ENCODE measurements around the gene ANKRD34A. TPM values are rescaled to one million over a fixed set of nuclear protein-coding genes. Genes with fewer than 3 reads are reported as not detected.

The ANKRD34A gene
- total and polyA plus RNA-seq, 2 of the 8 experiments (the other 6 are each of a cell fraction or from before 2014, with no cell fraction given) = 0.15 to 0.20 TPM

GRCh38 chr1:145952903-145953302 lies 11.5 kb downstream of the ANKRD34A start:
- Histone ChIP-seq H2BK5ac (ENCODE audit: low read depth, low read length) (no peak overlapping the region), H2BK120ac (replicated peaks; ENCODE audit: low read depth, low read length) (no peak overlapping the region), H3K79me2 (ENCODE audit: control insufficient read depth in 1 of 2, insufficient read depth in 2 of 2, low read length in 2 of 2) (no peaks in the 10 kb centered on the region), H3K23ac (ENCODE audit: insufficient read length) (no peak overlapping the region), H3K79me1 (ENCODE audit: low read depth, low read length) (no peaks in the 10 kb centered on the region), H2BK20ac (ENCODE audit: low read length) (no peak overlapping the region), H3K4ac (replicated peaks; ENCODE audit: insufficient read length, low read depth, low read length) (no peak overlapping the region), H2AK5ac (ENCODE audit: low read depth, low read length) (no peak overlapping the region), H3K4me3 (ENCODE audit: extremely low read depth in 1 of 4, insufficient read depth in 2 of 4, low read depth in 3 of 4, low read length in 4 of 4) (no peak overlapping the region), H3K9me3 (ENCODE audit: insufficient read depth in 2 of 2, low read depth in 1 of 2, low read length in 1 of 2) (no peaks in the 10 kb centered on the region), H3K36me3 (ENCODE audit: control insufficient read depth in 2 of 4, insufficient read depth in 4 of 4, low read length in 3 of 4) (no peaks in the 10 kb centered on the region), H4K20me1 (replicated peaks in 1 of 2; ENCODE audit: control insufficient read depth in 1 of 2, insufficient read depth in 2 of 2, low read length in 2 of 2) (no peaks in the 10 kb centered on the region), H3K14ac (ENCODE audit: insufficient read length) (no peak overlapping the region), H3K56ac (replicated peaks; ENCODE audit: insufficient read length, low read depth, low read length) (no peak overlapping the region), H3K9ac (replicated peaks in 1 of 4; ENCODE audit: extremely low read depth in 1 of 4, low read depth in 3 of 4, low read length in 3 of 4) (no peak overlapping the region), H3K27ac (ENCODE audit: low read depth, low read length) (no peak overlapping the region), H3K4me1 (replicated peaks in 1 of 4; ENCODE audit: control insufficient read depth in 3 of 4, insufficient read depth in 4 of 4, low read length in 3 of 4) (peaks cover 0 to 2% (median 0%) of the 10 kb centered on the region in 4 experiments; a peak in 1 of 7 replicates), H4K8ac (ENCODE audit: extremely low read depth, insufficient read depth, low read length) (no peak overlapping the region), H4K5ac (ENCODE audit: insufficient read length, low read depth, low read length) (no peak overlapping the region), H4K91ac (replicated peaks; ENCODE audit: insufficient read length, low read length) (no peak overlapping the region), H2BK15ac (ENCODE audit: low read length) (no peak overlapping the region), H2AFZ (ENCODE audit: low read length) (no peak overlapping the region), H3K4me2 (ENCODE audit: insufficient read depth in 1 of 2, low read depth in 2 of 2, low read length in 2 of 2) (no peak overlapping the region), H3K23me2 (ENCODE audit: low read depth, low read length) (peaks cover 3% of the 10 kb centered on the region), H3K18ac (ENCODE audit: extremely low read depth, low read length) (no peak overlapping the region), H3K27me3 (replicated peaks in 1 of 4; ENCODE audit: control insufficient read depth in 3 of 4, extremely low read depth in 1 of 4, insufficient read depth in 3 of 4, low read length in 3 of 4) (peaks cover 0 to 25% (median 16%) of the 10 kb centered on the region in 4 experiments; a peak in 6 of 7 replicates), H2BK12ac (ENCODE audit: low read depth, low read length) (no peak overlapping the region)
- 94% methylated on average over 3 of the region's 3 CpGs; no CpG with 5 or more reads in 1 of the 2 experiments for WGBS, 2 experiments (ENCODE audit: extremely low coverage in 1 of 2, insufficient coverage in 1 of 2, insufficient read length in 1 of 2, insufficient replicate concordance in 2 of 2, low coverage in 1 of 2, low lambda C conversion rate in 2 of 2, missing lambda C conversion rate in 1 of 2)
- FAIRE-seq (no peak), DNase-seq (ENCODE audit: low read depth in 1 of 2, low spot score in 2 of 2) (no peak)
- ChIA-PET CTCF (ENCODE audit: partially characterized antibody) (interaction anchor here (1.0 kb wide), 1 partner anchor 53 kb away, joined by 3 read pairs; no protein-coding TSS in a partner anchor), POLR2A (ENCODE audit: partially characterized antibody) (interaction anchor here (2.2 kb wide), 1 partner anchor 11 kb away, joined by 6 read pairs; the partner anchor contains the start of genes ANKRD34A and POLR3GL)
- TF ChIP-seq SAP30 (IDR thresholded peaks at IDR 0.05; ENCODE audit: insufficient read depth, insufficient replicate concordance, low read length) (no peak), RXRA (IDR thresholded peaks at IDR 0.05; ENCODE audit: insufficient read depth, low read depth, low read length) (no peak), ZNF274 (IDR thresholded peaks at IDR 0.05; ENCODE audit: borderline replicate concordance, extremely low read depth, low read length) (no peak), SUZ12 (IDR thresholded peaks at IDR 0.05; ENCODE audit: low read length) (no peak), KDM4A (IDR thresholded peaks at IDR 0.05; ENCODE audit: low read depth, low read length, severe bottlenecking) (no peak), MAFK (IDR thresholded peaks at IDR 0.05; ENCODE audit: low read depth, low read length) (no peak), TAF7 (optimal IDR thresholded peaks at IDR 0.05; ENCODE audit: borderline replicate concordance, low read depth, low read length) (no peak), KDM1A (IDR thresholded peaks at IDR 0.05; ENCODE audit: borderline replicate concordance, low read length) (no peak), RFX5 (IDR thresholded peaks at IDR 0.05; ENCODE audit: borderline replicate concordance, low read depth, low read length) (no peak), CTBP2 (IDR thresholded peaks at IDR 0.05; ENCODE audit: borderline replicate concordance, insufficient read depth, insufficient read length, low read length) (no peak), GTF2F1 (IDR thresholded peaks at IDR 0.05; ENCODE audit: borderline replicate concordance, low read depth, low read length) (no peak), TBP (IDR thresholded peaks at IDR 0.05; ENCODE audit: low read depth, low read length) (no peak)

Data from H1 (cell line).